Spleen (tissue), 7 donors: Measurements from ENCODE around the gene CLPSL1.

Source experiments
- CTCF ChIP-seq, 11 experiments: fragments of 200-600 bp in 7 of 11; fragments of 450-650 bp in 4 of 11; sonication (generic) in 4 of 11; IDR thresholded peaks in 8 of 11; conservative IDR thresholded peaks in 3 of 11; 1 replicate in 7 of 11; 2 replicates in 4 of 11; pipeline versions ENCODE4 v1.4.0 to v1.8.0; 2016 to 2021; ENCODE audit warnings: antibody characterized with exemption in 11 of 11, inconsistent platforms in 4 of 11, mild to moderate bottlenecking in 1 of 11
- POLR2A ChIP-seq, 3 donors: fragments of 450-650 bp; IDR thresholded peaks; one replicate each; pipeline ENCODE4 v1.5.1; 2017; ENCODE audit warnings: antibody characterized with exemption in 3 of 3, mild to moderate bottlenecking in 1 of 3
- POLR2AphosphoS5 ChIP-seq, 3 donors: sonication (generic); formaldehyde crosslinking; IDR thresholded peaks; one replicate each; pipeline ENCODE4 v1.5.1; 2017; ENCODE audit warnings: antibody characterized with exemption in 3 of 3
- donor health status: DM: no; HTN: no; CAD: no; lungs with moderate emphysema.
- donor health status: DM: no; HTN: no; CAD: no.
- donor health status: DM: no; HTN: no; CAD: no.

- no peak for TF ChIP-seq CTCF (IDR thresholded peaks at IDR 0.05 in 8 of 11, conservative IDR thresholded peaks at IDR 0.05 in 3 of 11)
- TF ChIP-seq POLR2A (IDR thresholded peaks at IDR 0.05), result no peak
- no peak for TF ChIP-seq POLR2AphosphoS5 (IDR thresholded peaks at IDR 0.05)
These were observed 38.0 kb upstream of the CLPSL1 start for GRCh38 chr6:35742842-35743241.
